ENCODE measurements around the gene PCSK9. TPM values are rescaled to one million over a fixed set of nuclear protein-coding genes. Genes with fewer than 3 reads are reported as not detected.

Gene PCSK9
- total and polyA plus RNA-seq, 5 donors, result 0.05 TPM; not detected in 4

DNA sequence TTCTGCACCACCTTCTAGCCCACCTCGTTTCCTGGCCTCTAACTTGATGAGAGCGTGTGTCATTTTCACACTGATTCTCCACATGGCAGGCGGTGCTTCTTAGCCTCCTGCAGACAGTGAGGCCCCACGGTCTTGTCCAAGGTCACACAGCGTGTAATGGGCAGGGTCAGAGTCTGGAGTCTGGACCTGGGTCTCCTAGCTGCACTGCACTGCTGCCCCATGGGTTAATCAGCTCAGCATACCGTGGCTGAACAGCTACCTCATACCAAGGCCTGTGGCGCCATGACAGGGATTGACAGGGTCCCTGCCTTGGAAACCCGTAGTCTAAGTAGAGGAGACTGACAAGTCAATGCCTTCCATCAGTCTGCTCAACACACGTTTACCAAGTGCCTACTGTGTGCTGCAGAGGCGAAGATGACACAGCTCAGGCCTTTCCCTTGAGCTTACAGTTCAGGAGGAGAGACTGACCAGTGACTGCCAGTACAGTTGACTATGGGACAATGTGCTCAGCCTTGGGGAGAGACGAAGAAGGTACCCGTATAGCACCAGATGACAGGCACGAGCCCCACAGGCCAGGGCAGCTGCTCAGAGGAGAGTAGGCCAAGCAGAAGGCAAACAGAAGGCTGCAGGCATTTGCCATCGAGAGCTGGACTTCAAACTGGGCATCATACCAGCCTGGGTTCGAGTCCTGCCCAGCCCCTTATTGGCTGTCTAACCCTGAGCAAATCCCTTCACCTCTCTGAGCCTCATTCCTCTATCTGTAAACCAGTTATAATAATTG, 5.5 kb downstream of the PCSK9 start:
- intact Hi-C loops (cut with DNase I), result no loop called here
- no peaks in the 10 kb centered on the region for H3K27me3 ChIP-seq (ENCODE audit: control insufficient read depth, insufficient read depth)
- H3K27ac ChIP-seq (ENCODE audit: low read length), result no peak overlapping the region
- no peak for DNase-seq
- no peaks in the 10 kb centered on the region for H3K4me1 ChIP-seq (ENCODE audit: control insufficient read depth, insufficient read depth, low read length)
- H3K9me3 ChIP-seq (ENCODE audit: control insufficient read depth, low read length), result no peaks in the 10 kb centered on the region
- WGBS, result 88% methylated on average over 15 of the region's 15 CpGs
- no peak for ATAC-seq
- no peak overlapping the region for H3K4me3 ChIP-seq (ENCODE audit: low read length)

DNA sequence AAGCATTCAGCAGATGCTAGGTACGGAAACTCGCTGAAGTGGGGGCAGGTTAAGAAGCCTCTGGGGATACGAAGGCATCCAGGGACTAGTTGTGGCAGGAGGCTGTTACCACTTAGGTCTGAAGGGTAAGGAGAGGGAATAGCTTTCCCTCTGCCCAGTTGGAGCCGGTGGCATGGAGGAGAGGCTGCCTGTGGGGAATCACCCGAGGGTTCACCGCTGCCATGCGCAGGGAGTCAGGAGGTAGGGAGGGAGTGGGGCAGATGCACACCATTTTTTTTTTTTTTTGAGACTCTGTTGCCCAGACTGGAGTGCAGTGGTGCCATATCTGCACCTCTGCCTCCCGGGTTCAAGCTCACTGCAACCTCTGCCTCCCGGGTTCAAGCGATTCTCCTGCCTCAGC, 6.1 kb downstream of the PCSK9 start:
- Histone ChIP-seq H3K4me3 (ENCODE audit: low read length) (no peak overlapping the region), H3K9me3 (ENCODE audit: control insufficient read depth, low read length) (no peaks in the 10 kb centered on the region), H3K27ac (ENCODE audit: low read length) (no peak overlapping the region), H3K4me1 (ENCODE audit: control insufficient read depth, insufficient read depth, low read length) (no peaks in the 10 kb centered on the region), H3K27me3 (ENCODE audit: control insufficient read depth, insufficient read depth) (no peaks in the 10 kb centered on the region)
- WGBS, result 97% methylated on average over 10 of the region's 10 CpGs
- DNase-seq (no peak), ATAC-seq (no peak)
- intact Hi-C loops (cut with DNase I), result no loop called here

DNA sequence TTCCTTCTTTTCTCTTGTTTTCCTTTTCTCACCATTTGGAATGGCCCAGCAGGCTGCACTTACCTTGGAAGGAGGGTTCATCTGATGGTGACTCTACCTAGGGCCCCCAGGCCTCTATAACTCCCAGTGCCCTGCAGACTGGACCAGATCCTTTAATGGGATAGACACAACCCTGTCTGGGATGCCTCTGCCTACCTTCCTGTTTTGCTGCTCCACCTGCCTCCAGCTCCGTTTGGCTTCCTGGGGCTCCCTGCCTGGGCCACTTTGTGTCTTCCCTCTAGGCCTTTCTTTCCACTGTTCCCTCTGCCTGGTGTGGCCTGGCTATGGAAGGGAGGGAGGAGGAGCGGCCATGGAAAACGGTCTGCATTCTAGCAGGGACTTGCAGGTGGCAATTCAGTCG, 7.5 kb downstream of the PCSK9 start:
- H3K27ac ChIP-seq (ENCODE audit: low read length), result no peak overlapping the region
- no peaks in the 10 kb centered on the region for H3K4me1 ChIP-seq (ENCODE audit: control insufficient read depth, insufficient read depth, low read length)
- DNase-seq (no peak), ATAC-seq (no peak)
- WGBS, result 84% methylated on average over 4 of the region's 4 CpGs
- no peaks in the 10 kb centered on the region for H3K9me3 ChIP-seq (ENCODE audit: control insufficient read depth, low read length)
- intact Hi-C loops (cut with DNase I), result no loop called here
- no peaks in the 10 kb centered on the region for H3K27me3 ChIP-seq (ENCODE audit: control insufficient read depth, insufficient read depth)
- H3K4me3 ChIP-seq (ENCODE audit: low read length), result no peak overlapping the region

DNA sequence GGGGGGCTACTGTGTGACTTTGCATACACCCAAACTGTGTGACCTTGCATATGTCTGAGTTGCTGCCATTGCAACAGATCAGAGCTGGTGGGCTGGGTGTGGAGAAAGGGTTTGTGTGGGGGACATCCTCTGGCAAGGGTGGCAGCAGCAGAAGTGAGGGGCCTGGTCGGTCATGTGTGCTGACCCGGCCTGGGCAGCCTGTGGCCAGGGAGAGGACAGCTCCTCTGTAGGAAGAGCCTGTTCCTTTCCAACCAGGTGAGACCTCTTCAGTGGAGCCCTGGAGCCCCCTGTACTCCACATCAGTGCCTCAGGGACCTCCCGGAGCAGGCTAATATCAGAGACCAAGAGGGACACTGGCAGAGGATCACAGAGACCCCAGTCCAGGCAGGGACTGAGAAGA, 8.3 kb downstream of the PCSK9 start:
- no peak overlapping the region for H3K27ac ChIP-seq (ENCODE audit: low read length)
- intact Hi-C loops (cut with DNase I), result no loop called here
- no peaks in the 10 kb centered on the region for H3K27me3 ChIP-seq (ENCODE audit: control insufficient read depth, insufficient read depth)
- no peak for ATAC-seq
- no peaks in the 10 kb centered on the region for H3K4me1 ChIP-seq (ENCODE audit: control insufficient read depth, insufficient read depth, low read length)
- no peak for DNase-seq
- 91% methylated on average over 3 of the region's 3 CpGs for WGBS
- no peak overlapping the region for H3K4me3 ChIP-seq (ENCODE audit: low read length)
- no peaks in the 10 kb centered on the region for H3K9me3 ChIP-seq (ENCODE audit: control insufficient read depth, low read length)

DNA sequence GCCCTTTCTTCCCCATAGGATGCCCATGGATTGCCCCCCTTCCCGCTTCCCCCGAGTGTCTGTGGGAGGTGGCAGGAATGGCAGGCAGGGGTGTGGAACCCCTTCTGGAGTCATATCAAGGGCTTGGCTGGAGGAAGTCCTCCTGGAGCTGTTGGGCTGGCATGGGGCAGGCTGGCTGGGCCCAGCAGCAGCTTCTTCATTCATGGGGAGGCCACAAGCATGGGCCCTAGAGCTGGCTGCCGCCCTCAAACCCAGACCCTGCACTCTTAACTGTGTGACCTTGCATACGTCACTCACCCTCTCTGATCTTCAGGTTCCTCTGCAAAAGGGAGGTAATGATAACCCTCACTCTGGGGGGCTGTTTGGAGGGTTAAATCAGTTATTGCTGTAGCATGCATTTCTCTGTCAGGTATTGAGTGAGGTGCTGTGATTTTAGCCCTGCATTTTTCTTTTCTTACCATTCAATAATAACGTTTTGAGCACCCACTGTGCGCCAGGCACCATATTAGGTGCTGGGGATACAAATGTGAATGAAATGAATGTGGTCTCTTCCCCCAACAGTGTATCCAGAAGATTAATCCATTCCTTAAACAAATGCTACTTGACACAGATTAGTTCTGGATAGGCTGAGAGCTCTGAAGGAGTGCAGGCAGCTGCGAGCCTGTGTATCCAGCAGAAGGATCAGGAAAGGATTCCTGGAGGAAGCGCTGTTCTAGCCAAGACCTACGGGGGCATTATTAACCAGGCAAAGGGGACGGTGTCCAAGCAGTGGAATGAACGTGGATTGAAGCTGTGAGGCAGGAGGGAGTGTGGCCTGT, 9.3 kb downstream of the PCSK9 start:
- no peaks in the 10 kb centered on the region for H3K4me1 ChIP-seq (ENCODE audit: control insufficient read depth, insufficient read depth, low read length)
- ATAC-seq, result no peak
- H3K9me3 ChIP-seq (ENCODE audit: control insufficient read depth, low read length), result no peaks in the 10 kb centered on the region
- no peaks in the 10 kb centered on the region for H3K27me3 ChIP-seq (ENCODE audit: control insufficient read depth, insufficient read depth)
- no peak overlapping the region for H3K27ac ChIP-seq (ENCODE audit: low read length)
- intact Hi-C loops (cut with DNase I), result no loop called here
- no peak overlapping the region for H3K4me3 ChIP-seq (ENCODE audit: low read length)
- no peak for DNase-seq
- 85% methylated on average over 11 of the region's 11 CpGs for WGBS

DNA sequence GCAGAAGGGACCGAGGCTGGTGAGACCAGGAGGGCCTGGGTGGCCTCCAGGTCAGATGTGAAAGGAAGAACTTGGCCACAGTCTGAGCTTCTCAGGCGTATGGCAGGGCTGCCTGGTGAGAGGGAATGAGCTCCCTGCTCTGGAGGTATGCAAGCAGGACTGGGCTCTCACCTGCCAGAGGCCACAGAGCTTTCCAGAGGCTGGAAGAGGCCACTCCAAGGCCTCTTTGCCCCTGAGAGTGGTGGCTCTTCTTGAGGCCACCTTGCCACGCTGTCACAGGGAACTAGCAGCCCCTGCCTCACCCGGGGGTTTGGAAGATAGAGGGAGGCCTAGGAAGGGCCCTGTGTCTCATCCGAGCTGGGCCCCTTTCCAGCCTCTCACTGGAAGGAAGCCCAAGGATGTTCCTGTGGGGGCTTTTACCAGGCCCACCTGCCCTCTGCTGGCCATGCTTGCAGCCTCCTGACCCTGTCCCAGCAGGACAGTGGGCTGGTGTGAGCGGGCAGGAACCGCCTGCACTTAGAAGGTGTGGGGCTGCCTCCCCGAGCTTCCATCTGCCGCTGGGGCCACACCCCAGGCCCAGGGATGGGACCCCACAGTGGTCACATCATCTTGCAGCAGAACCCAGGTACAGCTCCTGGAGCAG, 10.0 kb downstream of the PCSK9 start:
- Histone ChIP-seq H3K27me3 (ENCODE audit: control insufficient read depth, insufficient read depth) (no peaks in the 10 kb centered on the region), H3K9me3 (ENCODE audit: control insufficient read depth, low read length) (no peaks in the 10 kb centered on the region), H3K4me1 (ENCODE audit: control insufficient read depth, insufficient read depth, low read length) (no peaks in the 10 kb centered on the region), H3K4me3 (ENCODE audit: low read length) (no peak overlapping the region), H3K27ac (ENCODE audit: low read length) (no peak overlapping the region)
- ATAC-seq, result peak in 1 of 2 donors; percentile 3
- no peak for DNase-seq
- intact Hi-C loops (cut with DNase I), result no loop called here
- WGBS, result 63% methylated on average over 9 of the region's 9 CpGs

DNA sequence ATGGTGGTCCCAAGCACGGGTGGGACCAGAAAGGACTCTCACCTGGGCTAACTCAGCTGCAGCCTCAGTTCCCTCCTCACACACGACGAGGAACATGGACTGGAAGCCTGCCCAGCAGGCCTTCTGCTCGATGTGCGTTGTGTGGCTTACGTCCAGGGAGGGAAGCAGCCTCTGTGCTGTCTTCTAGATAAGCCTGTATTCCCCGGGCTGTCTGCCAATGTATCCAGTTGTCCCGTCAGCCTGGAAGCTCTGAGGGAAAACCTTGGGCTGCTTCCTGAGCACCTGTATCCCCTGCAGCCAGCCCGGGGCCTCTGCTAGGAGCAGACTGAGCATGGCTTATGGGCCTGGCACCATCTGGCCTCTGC, 10.5 kb downstream of the PCSK9 start:
- ATAC-seq (peak; percentile 33 to 38), DNase-seq (peak in 2 of 3 donors; percentile 50 to 85)
- intact Hi-C loops (cut with DNase I), result no loop called here

DNA sequence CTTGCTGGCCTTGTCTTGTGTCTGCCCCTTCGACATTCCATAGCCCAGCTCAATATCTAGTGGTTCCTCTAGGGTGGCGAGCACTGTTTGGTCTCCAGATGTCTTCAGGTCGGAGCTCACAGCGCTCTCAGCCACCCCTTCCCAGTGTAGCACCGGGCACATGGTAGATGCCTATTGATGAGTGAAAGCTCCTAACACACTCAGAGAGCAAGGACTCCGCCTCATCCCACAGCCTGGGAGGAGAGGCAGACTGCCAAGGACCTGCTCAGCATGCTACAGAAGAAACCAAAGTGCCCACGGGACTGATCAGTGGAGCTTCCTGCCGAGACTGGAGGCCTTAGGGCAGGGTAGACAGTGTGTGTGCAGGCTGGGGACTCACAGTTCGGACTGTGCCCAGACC, 10.9 kb downstream of the PCSK9 start:
- ATAC-seq (peak; percentile 7 to 9), DNase-seq (no peak)
- intact Hi-C loops (cut with DNase I), result no loop called here
- Histone ChIP-seq H3K4me3 (ENCODE audit: low read length) (no peak overlapping the region), H3K4me1 (ENCODE audit: control insufficient read depth, insufficient read depth, low read length) (no peaks in the 10 kb centered on the region), H3K27me3 (ENCODE audit: control insufficient read depth, insufficient read depth) (no peaks in the 10 kb centered on the region), H3K27ac (ENCODE audit: low read length) (no peak overlapping the region), H3K9me3 (ENCODE audit: control insufficient read depth, low read length) (no peaks in the 10 kb centered on the region)
- WGBS, result 55% methylated on average over 9 of the region's 9 CpGs

More for the DNA sequence above, 10.5 kb downstream of the PCSK9 start:
- 26% methylated on average over 8 of the region's 9 CpGs for WGBS
- no peaks in the 10 kb centered on the region for H3K9me3 ChIP-seq (ENCODE audit: control insufficient read depth, low read length)
- no peaks in the 10 kb centered on the region for H3K4me1 ChIP-seq (ENCODE audit: control insufficient read depth, insufficient read depth, low read length)
- no peak overlapping the region for H3K27ac ChIP-seq (ENCODE audit: low read length)
- no peaks in the 10 kb centered on the region for H3K27me3 ChIP-seq (ENCODE audit: control insufficient read depth, insufficient read depth)
- no peak overlapping the region for H3K4me3 ChIP-seq (ENCODE audit: low read length)

DNA sequence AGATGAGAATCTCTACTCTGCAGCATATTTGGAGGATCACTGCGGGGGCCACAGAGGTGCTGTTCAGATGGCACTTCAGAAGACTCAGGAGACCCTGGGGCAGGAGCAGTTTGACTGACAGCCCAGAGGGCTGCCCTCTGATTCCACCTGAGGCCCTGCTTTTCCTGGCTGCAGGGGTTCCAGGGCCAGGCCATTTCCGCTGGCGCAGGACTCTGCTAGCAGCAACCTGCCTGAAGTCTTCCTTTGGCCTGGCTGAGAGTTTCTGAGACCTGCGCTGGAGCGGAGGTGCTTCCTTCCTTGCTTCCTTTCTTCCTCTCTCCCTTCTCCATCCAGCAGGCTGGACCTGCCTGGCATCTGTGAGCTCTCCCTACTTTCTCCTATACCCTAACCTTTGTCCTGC, 11.8 kb downstream of the PCSK9 start:
- Histone ChIP-seq H3K9me3 (ENCODE audit: control insufficient read depth, low read length) (no peaks in the 10 kb centered on the region), H3K27me3 (ENCODE audit: control insufficient read depth, insufficient read depth) (no peaks in the 10 kb centered on the region), H3K4me3 (ENCODE audit: low read length) (no peak overlapping the region), H3K27ac (ENCODE audit: low read length) (no peak overlapping the region), H3K4me1 (ENCODE audit: control insufficient read depth, insufficient read depth, low read length) (no peaks in the 10 kb centered on the region)
- WGBS, result 89% methylated on average over 5 of the region's 5 CpGs
- ATAC-seq, result no peak
- intact Hi-C loops (cut with DNase I), result no loop called here
- DNase-seq, result no peak

DNA sequence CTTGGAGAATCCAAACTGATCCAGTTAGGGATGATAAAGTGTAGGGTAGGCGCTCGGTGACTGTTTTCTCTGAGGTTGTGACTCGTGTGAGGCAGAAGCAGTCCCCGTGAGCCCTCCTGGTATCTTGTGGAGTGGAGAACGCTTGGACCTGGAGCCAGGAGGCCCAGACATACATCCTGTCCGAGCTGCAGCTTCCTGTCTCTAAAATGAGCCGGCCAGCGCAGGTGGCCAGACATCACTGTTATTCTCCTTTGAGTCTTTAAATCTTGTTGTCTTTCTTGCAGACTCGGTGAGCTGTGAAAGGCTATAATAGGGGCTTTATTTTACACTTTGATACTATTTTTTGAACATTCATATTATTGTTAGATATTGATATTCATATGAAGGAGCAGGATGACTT, 12.3 kb downstream of the PCSK9 start:
- no peak overlapping the region for H3K4me3 ChIP-seq (ENCODE audit: low read length)
- no peak for ATAC-seq
- no peaks in the 10 kb centered on the region for H3K27me3 ChIP-seq (ENCODE audit: control insufficient read depth, insufficient read depth)
- intact Hi-C loops (cut with DNase I), result no loop called here
- WGBS, result 53% methylated on average over 9 of the region's 9 CpGs
- H3K4me1 ChIP-seq (ENCODE audit: control insufficient read depth, insufficient read depth, low read length), result no peaks in the 10 kb centered on the region
- H3K27ac ChIP-seq (ENCODE audit: low read length), result no peak overlapping the region
- H3K9me3 ChIP-seq (ENCODE audit: control insufficient read depth, low read length), result no peaks in the 10 kb centered on the region
- DNase-seq, result no peak
